GM21390 (cell line): ENCODE data around the gene NXPH1.

Source experiments
- ATAC-seq: cut with Tn5 transposase; IDR thresholded peaks from one replicate; pipeline ENCODE4 v1.9.1; 2021; ENCODE audit not compliant: unreplicated experiment

Gene NXPH1

GRCh38 chr7:8585591-8585990, 152.2 kb downstream of the NXPH1 start:
- no peak for ATAC-seq

GRCh38 chr7:8590225-8590624, 156.8 kb downstream of the NXPH1 start:
- no peak for ATAC-seq

GRCh38 chr7:8590791-8591190, 157.4 kb downstream of the NXPH1 start:
- no peak for ATAC-seq

GRCh38 chr7:8591289-8591688, 157.9 kb downstream of the NXPH1 start:
- no peak for ATAC-seq

GRCh38 chr7:8592167-8592566, 158.8 kb downstream of the NXPH1 start:
- no peak for ATAC-seq

- ATAC-seq, result no peak
These were observed 160.7 kb downstream of the NXPH1 start for GRCh38 chr7:8594115-8594514.

GRCh38 chr7:8597565-8597964, 164.2 kb downstream of the NXPH1 start:
- no peak for ATAC-seq

- ATAC-seq, result no peak
These were observed 167.7 kb downstream of the NXPH1 start for GRCh38 chr7:8601121-8601520.

GRCh38 chr7:8605221-8605620, 171.8 kb downstream of the NXPH1 start:
- ATAC-seq, result no peak

- ATAC-seq, result no peak
These were observed 179.2 kb downstream of the NXPH1 start for GRCh38 chr7:8612584-8612983.

- no peak for ATAC-seq
These were observed 179.8 kb downstream of the NXPH1 start for GRCh38 chr7:8613191-8613590.

- ATAC-seq, result no peak
These were observed 181.6 kb downstream of the NXPH1 start for GRCh38 chr7:8615019-8615418.

- no peak for ATAC-seq
These were observed 185.1 kb downstream of the NXPH1 start for GRCh38 chr7:8618441-8619070.

GRCh38 chr7:8620169-8620568, 186.8 kb downstream of the NXPH1 start:
- ATAC-seq, result no peak

- ATAC-seq, result no peak
These were observed 192.2 kb downstream of the NXPH1 start for GRCh38 chr7:8625612-8626011.

GRCh38 chr7:8627325-8627724, 193.9 kb downstream of the NXPH1 start:
- no peak for ATAC-seq

GRCh38 chr7:8628656-8629055, 195.2 kb downstream of the NXPH1 start:
- no peak for ATAC-seq

- ATAC-seq, result no peak
These were observed 196.1 kb downstream of the NXPH1 start for GRCh38 chr7:8629504-8629903.

- ATAC-seq, result no peak
These were observed 203.9 kb downstream of the NXPH1 start for GRCh38 chr7:8637322-8637721.

- no peak for ATAC-seq
These were observed 204.7 kb downstream of the NXPH1 start for GRCh38 chr7:8638076-8638475.

- ATAC-seq, result no peak
These were observed 206.3 kb downstream of the NXPH1 start for GRCh38 chr7:8639668-8640067.

GRCh38 chr7:8640671-8641070, 207.3 kb downstream of the NXPH1 start:
- no peak for ATAC-seq
